ENCODE measurements around the gene UST. TPM values are rescaled to one million over a fixed set of nuclear protein-coding genes. Genes with fewer than 3 reads are reported as not detected.

Gene UST
- total and polyA plus RNA-seq, 2 of the 8 experiments (the other 6 are each of a cell fraction or from before 2014, with no cell fraction given), result 13.5 to 34.5 TPM

DNA sequence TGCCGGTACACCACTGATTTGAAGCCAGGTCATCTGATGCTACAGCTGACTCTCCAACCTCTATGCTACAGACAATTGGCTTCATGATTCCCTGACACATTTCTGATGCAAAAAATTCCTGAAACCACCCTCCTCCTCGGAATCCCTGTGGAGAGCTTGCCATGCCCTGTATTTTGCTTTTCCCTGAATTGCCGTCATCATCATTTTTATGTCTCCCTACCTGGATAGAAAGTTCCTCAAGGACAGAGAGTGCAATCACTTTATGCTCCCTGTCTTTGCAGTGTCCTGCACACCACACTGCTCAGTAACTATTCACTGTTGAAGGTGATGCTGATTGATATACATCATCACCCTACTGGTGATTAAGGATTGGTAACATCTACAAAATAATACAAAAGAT is 239.8 kb downstream of the UST start:
- no peaks in the 10 kb centered on the region for H3K79me1 ChIP-seq (ENCODE audit: low read depth, low read length)
- no peak overlapping the region for H2BK12ac ChIP-seq (ENCODE audit: low read depth, low read length)
- no peak overlapping the region for H4K5ac ChIP-seq (ENCODE audit: insufficient read length, low read depth, low read length)
- H3K36me3 ChIP-seq (ENCODE audit: control insufficient read depth in 2 of 4, insufficient read depth in 4 of 4, low read length in 3 of 4), result peaks cover 0 to 7% (median 3%) of the 10 kb centered on the region in 4 experiments; a peak in 3 of 8 replicates
- H2BK120ac ChIP-seq (replicated peaks; ENCODE audit: low read depth, low read length), result no peak overlapping the region
- H2AK5ac ChIP-seq (ENCODE audit: low read depth, low read length), result no peak overlapping the region
- H4K91ac ChIP-seq (replicated peaks; ENCODE audit: insufficient read length, low read length), result no peak overlapping the region
- H2BK20ac ChIP-seq (ENCODE audit: low read length), result no peak overlapping the region
- H4K8ac ChIP-seq (ENCODE audit: extremely low read depth, insufficient read depth, low read length), result no peak overlapping the region
- FAIRE-seq (no peak), DNase-seq (ENCODE audit: low read depth in 1 of 2, low spot score in 2 of 2) (no peak)
- WGBS, 2 experiments (ENCODE audit: extremely low coverage in 1 of 2, insufficient coverage in 1 of 2, insufficient read length in 1 of 2, insufficient replicate concordance in 2 of 2, low coverage in 1 of 2, low lambda C conversion rate in 2 of 2, missing lambda C conversion rate in 1 of 2), result 88% methylated on average over 3 of the region's 3 CpGs; no CpG with 5 or more reads in 1 of the 2 experiments
- H3K4me2 ChIP-seq (ENCODE audit: insufficient read depth in 1 of 2, low read depth in 2 of 2, low read length in 2 of 2), result no peak overlapping the region
- H3K4me1 ChIP-seq (replicated peaks in 1 of 4; ENCODE audit: control insufficient read depth in 3 of 4, insufficient read depth in 4 of 4, low read length in 3 of 4), result peaks cover 0 to 13% (median 12%) of the 10 kb centered on the region in 4 experiments; a peak in 4 of 7 replicates
- no peaks in the 10 kb centered on the region for H3K27me3 ChIP-seq (replicated peaks in 1 of 4; ENCODE audit: control insufficient read depth in 3 of 4, extremely low read depth in 1 of 4, insufficient read depth in 3 of 4, low read length in 3 of 4)
- H3K23ac ChIP-seq (ENCODE audit: insufficient read length), result no peak overlapping the region
- no peaks in the 10 kb centered on the region for H3K9me3 ChIP-seq (ENCODE audit: insufficient read depth in 2 of 2, low read depth in 1 of 2, low read length in 1 of 2)
- no peak overlapping the region for H3K27ac ChIP-seq (ENCODE audit: low read depth, low read length)
- no peak overlapping the region for H2AFZ ChIP-seq (ENCODE audit: low read length)
- POLR2A ChIA-PET (ENCODE audit: partially characterized antibody), result interaction anchor here (1.9 kb wide), 1 partner anchor 28 kb away, joined by 5 read pairs; no protein-coding TSS in a partner anchor
- no peak overlapping the region for H3K14ac ChIP-seq (ENCODE audit: insufficient read length)
- H3K9ac ChIP-seq (replicated peaks in 1 of 4; ENCODE audit: extremely low read depth in 1 of 4, low read depth in 3 of 4, low read length in 3 of 4), result no peak overlapping the region; a peak in 1 of 7 replicates
- H3K79me2 ChIP-seq (ENCODE audit: control insufficient read depth in 1 of 2, insufficient read depth in 2 of 2, low read length in 2 of 2), result no peaks in the 10 kb centered on the region
- no peak overlapping the region for H2BK15ac ChIP-seq (ENCODE audit: low read length)
- no peaks in the 10 kb centered on the region for H3K23me2 ChIP-seq (ENCODE audit: low read depth, low read length)
- TF ChIP-seq GABPA (IDR thresholded peaks at IDR 0.05; ENCODE audit: borderline replicate concordance, insufficient read depth, low read length) (no peak), CEBPB (IDR thresholded peaks at IDR 0.05; ENCODE audit: low read depth, low read length) (no peak), SIN3A (conservative IDR thresholded peaks at IDR 0.05 in 1 of 2, IDR thresholded peaks at IDR 0.05 in 1 of 2; ENCODE audit: low read depth in 1 of 2, low read length in 2 of 2) (no peak), SAP30 (IDR thresholded peaks at IDR 0.05; ENCODE audit: insufficient read depth, insufficient replicate concordance, low read length) (no peak), TBP (IDR thresholded peaks at IDR 0.05; ENCODE audit: low read depth, low read length) (no peak), CHD2 (IDR thresholded peaks at IDR 0.05; ENCODE audit: low read length) (no peak), EZH2 (IDR thresholded peaks at IDR 0.05; ENCODE audit: low read depth, low read length, severe bottlenecking) (no peak)
- TF ChIP-seq, protein P1, sequence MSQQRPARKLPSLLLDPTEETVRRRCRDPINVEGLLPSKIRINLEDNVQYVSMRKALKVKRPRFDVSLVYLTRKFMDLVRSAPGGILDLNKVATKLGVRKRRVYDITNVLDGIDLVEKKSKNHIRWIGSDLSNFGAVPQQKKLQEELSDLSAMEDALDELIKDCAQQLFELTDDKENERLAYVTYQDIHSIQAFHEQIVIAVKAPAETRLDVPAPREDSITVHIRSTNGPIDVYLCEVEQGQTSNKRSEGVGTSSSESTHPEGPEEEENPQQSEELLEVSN (IDR thresholded peaks at IDR 0.05), result no peak
- H3K56ac ChIP-seq (replicated peaks; ENCODE audit: insufficient read length, low read depth, low read length), result no peak overlapping the region
- no peak overlapping the region for H3K4ac ChIP-seq (replicated peaks; ENCODE audit: insufficient read length, low read depth, low read length)
- CTCF ChIA-PET (ENCODE audit: partially characterized antibody), result interaction anchor here (0.6 to 4.1 kb wide), 4 partner anchors 8 to 396 kb away, joined by 3 to 27 read pairs (median 3); no protein-coding TSS in a partner anchor
- H2BK5ac ChIP-seq (ENCODE audit: low read depth, low read length), result no peak overlapping the region
- H4K20me1 ChIP-seq (replicated peaks in 1 of 2; ENCODE audit: control insufficient read depth in 1 of 2, insufficient read depth in 2 of 2, low read length in 2 of 2), result no peaks in the 10 kb centered on the region
- H3K18ac ChIP-seq (ENCODE audit: extremely low read depth, low read length), result no peak overlapping the region
- no peak overlapping the region for H3K4me3 ChIP-seq (ENCODE audit: extremely low read depth in 1 of 4, insufficient read depth in 2 of 4, low read depth in 3 of 4, low read length in 4 of 4)

All from H1 (cell line).